ENCODE measurements around the gene SAA4.
"Not testable (repeated sequence)": the region's sequence is repeated elsewhere in the genome, so short reads cannot be mapped to it uniquely, and the experiment has no call there.

Gene SAA4

DNA sequence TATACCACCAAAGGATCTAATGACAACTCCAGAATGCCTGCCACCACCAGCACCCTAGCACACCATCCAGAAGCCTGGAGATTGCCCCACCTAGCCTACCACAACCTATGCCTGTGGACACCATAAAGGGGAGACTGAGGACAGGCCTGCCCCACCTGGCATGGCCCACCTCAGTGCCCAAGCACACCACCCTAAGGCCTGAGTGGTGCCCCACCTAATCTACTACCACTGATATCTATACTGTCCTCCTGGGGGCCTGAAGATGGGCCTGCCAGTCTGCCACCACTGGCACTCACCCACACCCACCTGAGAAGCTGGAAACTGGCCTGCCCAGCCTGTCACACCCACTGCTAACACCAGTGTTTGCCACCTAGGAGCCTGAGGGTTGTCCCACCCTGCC is 31.8 kb downstream of the SAA4 start:
- TF ChIP-seq, protein P1, sequence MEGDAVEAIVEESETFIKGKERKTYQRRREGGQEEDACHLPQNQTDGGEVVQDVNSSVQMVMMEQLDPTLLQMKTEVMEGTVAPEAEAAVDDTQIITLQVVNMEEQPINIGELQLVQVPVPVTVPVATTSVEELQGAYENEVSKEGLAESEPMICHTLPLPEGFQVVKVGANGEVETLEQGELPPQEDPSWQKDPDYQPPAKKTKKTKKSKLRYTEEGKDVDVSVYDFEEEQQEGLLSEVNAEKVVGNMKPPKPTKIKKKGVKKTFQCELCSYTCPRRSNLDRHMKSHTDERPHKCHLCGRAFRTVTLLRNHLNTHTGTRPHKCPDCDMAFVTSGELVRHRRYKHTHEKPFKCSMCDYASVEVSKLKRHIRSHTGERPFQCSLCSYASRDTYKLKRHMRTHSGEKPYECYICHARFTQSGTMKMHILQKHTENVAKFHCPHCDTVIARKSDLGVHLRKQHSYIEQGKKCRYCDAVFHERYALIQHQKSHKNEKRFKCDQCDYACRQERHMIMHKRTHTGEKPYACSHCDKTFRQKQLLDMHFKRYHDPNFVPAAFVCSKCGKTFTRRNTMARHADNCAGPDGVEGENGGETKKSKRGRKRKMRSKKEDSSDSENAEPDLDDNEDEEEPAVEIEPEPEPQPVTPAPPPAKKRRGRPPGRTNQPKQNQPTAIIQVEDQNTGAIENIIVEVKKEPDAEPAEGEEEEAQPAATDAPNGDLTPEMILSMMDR (IDR thresholded peaks at IDR 0.05; ENCODE audit: borderline replicate concordance, extremely low read depth, low read length, poor library complexity, severe bottlenecking): no peak
- no peak for TF ChIP-seq EZH2 (IDR thresholded peaks at IDR 0.05; ENCODE audit: borderline replicate concordance, low read depth, low read length, severe bottlenecking)
- Histone ChIP-seq H3K4me2 (ENCODE audit: insufficient read depth, low read length) (no peak overlapping the region), H2AFZ (ENCODE audit: low read depth, low read length) (no peak overlapping the region), H3K4me1 (ENCODE audit: insufficient read depth, low read length) (no peaks in the 10 kb centered on the region), H4K20me1 (ENCODE audit: insufficient read depth, low read length) (no peaks in the 10 kb centered on the region), H3K36me3 (ENCODE audit: insufficient read depth, low read length) (no peaks in the 10 kb centered on the region), H3K9me3 (ENCODE audit: insufficient read depth, low read length, severe bottlenecking) (no peaks in the 10 kb centered on the region), H3K9ac (ENCODE audit: low read depth, low read length) (no peak overlapping the region), H3K27me3 (ENCODE audit: insufficient read depth, low read length, poor library complexity) (peaks cover 2% of the 10 kb centered on the region), H3K79me2 (ENCODE audit: insufficient read depth, low read length) (no peaks in the 10 kb centered on the region), H3K27ac (ENCODE audit: low read length) (no peak overlapping the region), H3K4me3 (ENCODE audit: low read depth in 1 of 2, low read length in 2 of 2) (no peak overlapping the region)
- DNase-seq (no peak), ATAC-seq (ENCODE audit: insufficient read depth, low read depth) (no peak)

GRCh38 chr11:18204220-18204619 is 32.4 kb downstream of the SAA4 start:
- H3K27me3 ChIP-seq (ENCODE audit: insufficient read depth, low read length, poor library complexity): peaks cover 2% of the 10 kb centered on the region
- TF ChIP-seq, protein P1 (IDR thresholded peaks at IDR 0.05; ENCODE audit: borderline replicate concordance, extremely low read depth, low read length, poor library complexity, severe bottlenecking): no peak
- TF ChIP-seq EZH2 (IDR thresholded peaks at IDR 0.05; ENCODE audit: borderline replicate concordance, low read depth, low read length, severe bottlenecking): no peak
- H3K4me2 ChIP-seq (ENCODE audit: insufficient read depth, low read length): no peak overlapping the region
- H3K27ac ChIP-seq (ENCODE audit: low read length): no peak overlapping the region
- H3K36me3 ChIP-seq (ENCODE audit: insufficient read depth, low read length): no peaks in the 10 kb centered on the region
- DNase-seq (no peak), ATAC-seq (ENCODE audit: insufficient read depth, low read depth) (no peak)
- H3K79me2 ChIP-seq (ENCODE audit: insufficient read depth, low read length): no peaks in the 10 kb centered on the region
- no peaks in the 10 kb centered on the region for H4K20me1 ChIP-seq (ENCODE audit: insufficient read depth, low read length)
- H3K9me3 ChIP-seq (ENCODE audit: insufficient read depth, low read length, severe bottlenecking): no peaks in the 10 kb centered on the region
- H3K4me3 ChIP-seq (ENCODE audit: low read depth in 1 of 2, low read length in 2 of 2): no peak overlapping the region
- no peak overlapping the region for H2AFZ ChIP-seq (ENCODE audit: low read depth, low read length)
- no peak overlapping the region for H3K9ac ChIP-seq (ENCODE audit: low read depth, low read length)
- no peaks in the 10 kb centered on the region for H3K4me1 ChIP-seq (ENCODE audit: insufficient read depth, low read length)

DNA sequence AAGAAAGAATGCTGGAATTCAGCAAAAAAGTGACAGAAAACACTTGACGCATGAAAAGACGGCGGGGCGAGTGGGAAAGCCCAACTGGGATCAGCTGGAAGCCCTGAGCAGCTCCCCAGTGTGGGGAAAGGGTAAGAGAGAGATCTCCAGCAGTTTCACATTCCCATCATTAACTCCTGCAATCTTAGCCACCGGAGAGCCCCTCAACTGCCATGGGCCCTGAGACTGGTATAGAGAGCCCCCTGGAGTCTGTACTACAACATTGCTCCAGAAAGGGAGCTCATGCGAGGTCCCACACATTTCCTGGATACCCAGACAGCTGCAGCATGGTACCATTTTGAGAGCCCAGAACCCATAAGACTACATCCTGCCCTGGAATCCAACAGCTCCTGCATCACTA is 32.9 kb downstream of the SAA4 start:
- Histone ChIP-seq H3K9ac (ENCODE audit: low read depth, low read length) (no peak overlapping the region), H3K27me3 (ENCODE audit: insufficient read depth, low read length, poor library complexity) (peaks cover 2% of the 10 kb centered on the region), H4K20me1 (ENCODE audit: insufficient read depth, low read length) (no peaks in the 10 kb centered on the region), H3K4me3 (ENCODE audit: low read depth in 1 of 2, low read length in 2 of 2) (no peak overlapping the region), H2AFZ (ENCODE audit: low read depth, low read length) (no peak overlapping the region), H3K27ac (ENCODE audit: low read length) (no peak overlapping the region), H3K36me3 (ENCODE audit: insufficient read depth, low read length) (no peaks in the 10 kb centered on the region), H3K79me2 (ENCODE audit: insufficient read depth, low read length) (no peaks in the 10 kb centered on the region), H3K4me2 (ENCODE audit: insufficient read depth, low read length) (no peak overlapping the region), H3K9me3 (ENCODE audit: insufficient read depth, low read length, severe bottlenecking) (no peaks in the 10 kb centered on the region), H3K4me1 (ENCODE audit: insufficient read depth, low read length) (no peaks in the 10 kb centered on the region)
- ATAC-seq (ENCODE audit: insufficient read depth, low read depth) (peak; percentile 45; the same call in 2 of the 3 replicates), DNase-seq (no peak)
- TF ChIP-seq, protein P1 (IDR thresholded peaks at IDR 0.05; ENCODE audit: borderline replicate concordance, extremely low read depth, low read length, poor library complexity, severe bottlenecking): peak; percentile 53
- TF ChIP-seq EZH2 (IDR thresholded peaks at IDR 0.05; ENCODE audit: borderline replicate concordance, low read depth, low read length, severe bottlenecking): no peak

DNA sequence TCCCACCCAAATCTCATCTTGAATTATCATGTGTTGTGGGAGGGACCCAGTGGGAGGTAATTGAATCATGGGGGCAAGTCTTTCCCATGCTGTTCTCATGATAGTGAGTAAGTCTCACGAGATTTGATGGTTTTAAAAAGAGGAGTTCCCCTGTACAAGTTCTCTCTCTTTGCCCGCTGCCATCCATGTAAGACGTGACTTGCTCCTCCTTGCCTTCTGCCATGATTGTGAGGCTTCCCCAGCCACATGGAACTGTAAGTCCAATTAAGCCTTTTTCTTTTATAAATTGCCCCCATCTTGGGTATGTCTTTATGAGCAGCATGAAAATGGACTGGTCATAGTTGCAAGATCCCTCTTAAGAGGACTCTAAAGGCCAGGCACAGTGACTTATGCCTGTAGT is 38.9 kb downstream of the SAA4 start:
- not testable (repeated sequence) for H3K4me1 ChIP-seq (ENCODE audit: insufficient read depth, low read length); H3K27ac ChIP-seq (ENCODE audit: low read length); DNase-seq; H3K9me3 ChIP-seq (ENCODE audit: insufficient read depth, low read length, severe bottlenecking); ATAC-seq (ENCODE audit: insufficient read depth, low read depth); H3K9ac ChIP-seq (ENCODE audit: low read depth, low read length); H3K36me3 ChIP-seq (ENCODE audit: insufficient read depth, low read length); H3K4me3 ChIP-seq (ENCODE audit: low read depth in 1 of 2, low read length in 2 of 2); H2AFZ ChIP-seq (ENCODE audit: low read depth, low read length); H3K79me2 ChIP-seq (ENCODE audit: insufficient read depth, low read length); H4K20me1 ChIP-seq (ENCODE audit: insufficient read depth, low read length); H3K4me2 ChIP-seq (ENCODE audit: insufficient read depth, low read length)
- H3K27me3 ChIP-seq (ENCODE audit: insufficient read depth, low read length, poor library complexity): peaks cover 11% of the 10 kb centered on the region

All from DND-41 (cell line).